ENCODE measurements around the gene RIPOR3. TPM values are rescaled to one million over a fixed set of nuclear protein-coding genes. Genes with fewer than 3 reads are reported as not detected.
"Not testable (repeated sequence)": the region's sequence is repeated elsewhere in the genome, so short reads cannot be mapped to it uniquely, and the experiment has no call there.

Gene RIPOR3
- total RNA-seq, 1 donor from 2014 or later, result not detected

GRCh38 chr20:50634191-50634590, 57.2 kb downstream of the RIPOR3 start:
- no peak for DNase-seq (ENCODE audit: low read depth in 2 of 2)

DNA sequence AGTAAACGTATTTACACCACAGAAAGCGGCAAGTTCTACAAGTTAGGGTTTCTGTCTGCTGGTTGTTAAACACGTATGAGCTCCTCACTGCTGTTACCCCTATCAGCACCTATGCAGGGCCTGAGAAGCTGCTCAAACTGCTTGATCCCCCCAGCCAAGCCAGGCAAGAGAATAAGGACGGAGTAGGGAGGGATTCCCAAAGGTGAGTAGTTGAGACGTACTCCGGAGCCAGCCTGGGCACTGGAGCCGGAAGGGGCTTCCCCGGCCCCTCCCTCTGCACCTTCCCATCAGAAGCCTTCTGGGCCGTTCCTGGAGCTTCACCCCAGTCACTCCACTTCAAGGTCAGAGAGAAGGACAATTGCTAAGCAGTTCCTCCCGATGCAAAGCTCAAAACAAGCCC, 58.0 kb downstream of the RIPOR3 start:
- DNase-seq (ENCODE audit: low read depth in 2 of 2), result no peak

DNA sequence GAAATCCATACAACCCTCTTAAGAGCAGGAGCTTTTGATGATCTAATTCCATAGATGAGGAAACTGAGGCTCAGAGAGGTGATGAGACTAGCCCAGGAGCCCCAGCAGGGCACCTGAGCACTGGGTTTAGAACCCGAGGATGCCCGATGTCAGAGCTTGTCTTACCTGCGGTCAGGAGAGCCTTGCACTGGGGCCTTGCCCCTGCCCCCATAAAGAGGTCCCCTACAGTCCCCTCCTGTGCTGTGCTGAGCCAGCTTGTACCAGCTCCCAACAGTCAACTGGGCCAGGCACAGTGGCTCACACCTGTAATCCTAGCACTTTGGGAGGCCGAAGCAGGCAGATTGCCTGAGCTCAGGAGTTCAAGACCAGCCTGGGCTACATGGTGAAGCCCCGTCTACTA, 58.6 kb downstream of the RIPOR3 start:
- DNase-seq (ENCODE audit: low read depth in 2 of 2), result no peak

GRCh38 chr20:50632236-50632635, 59.1 kb downstream of the RIPOR3 start:
- no peak for DNase-seq (ENCODE audit: low read depth in 2 of 2)

DNA sequence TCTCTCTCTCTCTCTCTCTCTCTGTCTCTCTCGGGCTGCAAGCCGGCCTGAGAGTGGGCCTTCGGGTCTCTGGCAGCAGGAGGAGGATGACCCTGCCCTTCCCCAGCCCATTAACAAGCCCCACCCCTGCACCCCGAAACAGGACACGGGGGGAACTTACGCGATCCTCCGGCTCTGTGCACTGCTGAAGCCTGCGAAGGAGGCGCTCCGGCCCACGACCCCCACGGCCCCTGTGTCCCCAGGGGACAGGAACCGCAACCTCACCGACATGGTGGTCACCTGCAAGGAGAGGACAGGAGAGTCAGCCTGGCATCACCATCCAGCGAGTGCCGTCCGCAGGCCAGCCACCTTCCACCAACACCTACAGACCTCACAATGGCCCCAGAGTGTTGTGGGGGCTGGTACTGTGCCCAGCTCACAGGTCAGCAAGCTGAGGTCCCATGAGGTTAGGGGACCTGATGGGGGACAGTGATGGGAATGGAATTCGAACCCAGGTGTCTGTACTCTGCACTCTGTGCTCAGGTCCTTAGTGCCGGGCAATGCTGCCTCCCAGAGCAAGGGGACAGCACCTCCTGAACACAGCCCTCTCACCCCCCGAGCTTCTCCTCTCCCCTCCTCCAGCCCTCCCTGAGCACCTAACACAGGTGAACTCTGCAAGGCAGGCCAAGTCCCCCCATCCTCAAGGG, 60.6 kb downstream of the RIPOR3 start:
- no peak for DNase-seq (ENCODE audit: low read depth in 2 of 2)

DNA sequence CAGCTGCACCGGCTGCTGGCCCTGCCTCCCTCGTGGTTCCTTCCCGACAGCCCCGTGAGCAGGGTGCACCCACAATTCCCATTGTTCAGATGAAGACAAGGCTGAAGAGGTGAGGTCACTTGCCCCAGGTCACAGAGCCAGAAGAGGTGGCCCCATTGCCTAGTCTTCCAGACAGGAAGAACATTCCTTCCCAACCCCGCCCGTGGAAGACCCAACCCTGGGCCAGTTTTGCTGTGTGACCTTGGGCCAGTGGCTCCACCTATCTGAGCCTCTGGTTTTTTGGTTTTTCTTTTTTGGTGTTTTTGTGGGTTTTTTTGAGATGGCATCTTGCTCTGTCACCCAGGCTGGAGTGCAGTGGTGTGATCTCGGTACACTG, 61.7 kb downstream of the RIPOR3 start:
- no peak for DNase-seq (ENCODE audit: low read depth in 2 of 2)

DNA sequence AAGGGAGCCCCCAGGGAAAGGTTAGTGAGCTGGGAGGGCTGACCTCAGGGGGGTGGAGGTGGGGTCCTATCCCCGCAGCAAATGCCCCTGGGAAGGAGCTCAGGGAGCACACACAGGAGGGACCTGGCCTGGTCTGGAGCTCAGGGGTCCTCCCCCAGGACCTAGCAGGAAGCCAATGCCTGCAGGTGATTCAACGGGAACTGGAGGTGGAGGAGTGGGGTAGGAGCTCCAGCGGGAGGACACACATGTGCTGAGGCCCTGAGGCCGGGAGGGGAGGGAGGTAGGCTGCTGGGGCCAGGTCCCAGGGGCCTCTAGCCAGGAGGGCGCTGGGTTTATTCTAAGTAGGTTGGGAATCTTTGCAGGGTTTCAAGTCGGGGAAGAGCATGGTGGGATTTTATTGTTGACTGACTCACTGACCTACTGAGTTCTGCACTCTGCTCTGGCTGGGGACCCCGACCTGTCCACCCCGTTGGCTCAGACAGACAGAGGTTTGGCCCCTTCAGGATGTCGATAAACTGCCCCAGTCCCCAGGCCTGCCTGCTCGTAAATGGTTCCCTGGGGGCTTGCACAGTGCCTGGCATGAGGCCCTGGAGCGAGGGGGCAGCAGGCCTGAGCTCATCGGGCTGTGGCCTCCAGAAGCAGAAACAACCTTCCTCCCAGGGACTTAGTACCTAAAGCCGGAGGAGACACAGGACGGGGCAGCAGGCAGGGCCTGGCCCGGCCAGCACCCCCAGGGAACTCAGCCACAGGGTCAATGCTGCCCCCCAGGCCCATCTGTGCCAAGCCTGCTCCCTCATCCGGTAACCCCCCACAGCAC, 62.3 kb downstream of the RIPOR3 start:
- no peak for DNase-seq (ENCODE audit: low read depth in 2 of 2)

GRCh38 chr20:50628332-50628731, 63.0 kb downstream of the RIPOR3 start:
- DNase-seq (ENCODE audit: low read depth in 2 of 2), result no peak

- no peak for DNase-seq (ENCODE audit: low read depth in 2 of 2)
Measured at GRCh38 chr20:50627747-50628146, 63.6 kb downstream of the RIPOR3 start.

DNA sequence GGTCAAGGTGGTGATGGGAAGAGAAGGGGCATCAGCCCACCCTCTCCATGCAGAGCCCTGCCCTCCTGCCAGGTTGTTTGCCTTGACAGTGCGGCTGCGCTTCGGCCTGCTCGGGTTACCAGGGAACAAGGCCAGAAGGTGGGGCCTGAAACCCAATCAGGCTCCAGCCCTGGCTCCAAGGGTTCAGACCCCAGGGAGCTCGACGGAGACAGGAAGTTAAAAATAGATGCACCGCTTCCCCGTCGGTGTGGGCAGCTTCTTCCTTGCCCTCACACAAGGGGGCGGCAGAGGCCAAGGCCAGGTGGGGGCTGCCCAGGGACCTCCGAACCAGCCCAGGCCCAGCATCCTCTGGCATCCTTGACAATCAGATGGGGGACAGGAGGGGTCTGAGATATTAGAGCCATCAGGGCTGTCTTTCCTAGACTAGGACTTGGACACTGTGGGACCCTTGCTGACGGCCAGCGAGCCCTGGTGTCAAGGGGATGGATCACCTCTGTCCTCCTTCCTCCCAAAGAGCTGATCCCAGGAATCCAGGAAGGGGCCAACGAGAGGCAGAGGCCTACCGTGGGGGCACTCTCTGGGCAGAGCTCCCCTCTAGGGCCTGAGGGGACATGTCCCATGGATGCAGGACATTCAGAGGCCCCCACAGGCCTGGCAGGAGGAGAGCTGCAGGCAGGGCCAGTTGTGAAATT, 65.2 kb downstream of the RIPOR3 start:
- DNase-seq (ENCODE audit: low read depth in 2 of 2), result peak in 1 of 2 donors; percentile 24

DNA sequence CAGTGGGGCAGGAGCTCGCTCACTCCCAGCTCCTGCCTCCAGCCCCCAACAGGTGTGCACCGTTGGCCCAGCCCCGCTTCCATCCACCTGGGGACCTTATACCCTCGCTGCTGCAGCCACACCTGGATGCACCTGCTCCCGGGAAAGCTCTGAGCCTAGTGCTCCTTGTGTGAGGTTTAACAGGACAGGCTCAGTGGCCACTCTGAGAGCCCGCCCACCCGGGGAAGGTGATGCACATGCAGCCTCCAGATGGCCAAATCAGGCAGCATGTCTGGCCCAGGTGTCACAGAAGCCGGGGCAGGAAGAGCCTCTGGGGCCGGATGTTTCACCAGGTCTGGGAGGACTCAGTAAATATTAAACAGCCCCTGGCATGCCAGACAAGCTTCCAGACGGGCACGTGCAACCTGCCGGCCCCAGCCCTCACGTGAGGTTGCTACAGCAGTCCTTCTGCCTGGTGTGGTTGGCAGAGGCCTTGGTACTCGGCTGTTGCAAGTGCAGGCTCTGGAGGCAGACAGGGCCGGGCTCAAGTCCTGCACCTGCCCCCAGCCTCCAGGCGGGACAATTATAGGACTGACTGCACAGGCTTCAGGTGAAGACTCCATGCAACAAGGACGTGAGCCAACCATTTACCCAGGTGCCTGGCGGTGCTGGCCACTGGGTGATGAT, 66.9 kb downstream of the RIPOR3 start:
- DNase-seq (ENCODE audit: low read depth in 2 of 2), result no peak

DNA sequence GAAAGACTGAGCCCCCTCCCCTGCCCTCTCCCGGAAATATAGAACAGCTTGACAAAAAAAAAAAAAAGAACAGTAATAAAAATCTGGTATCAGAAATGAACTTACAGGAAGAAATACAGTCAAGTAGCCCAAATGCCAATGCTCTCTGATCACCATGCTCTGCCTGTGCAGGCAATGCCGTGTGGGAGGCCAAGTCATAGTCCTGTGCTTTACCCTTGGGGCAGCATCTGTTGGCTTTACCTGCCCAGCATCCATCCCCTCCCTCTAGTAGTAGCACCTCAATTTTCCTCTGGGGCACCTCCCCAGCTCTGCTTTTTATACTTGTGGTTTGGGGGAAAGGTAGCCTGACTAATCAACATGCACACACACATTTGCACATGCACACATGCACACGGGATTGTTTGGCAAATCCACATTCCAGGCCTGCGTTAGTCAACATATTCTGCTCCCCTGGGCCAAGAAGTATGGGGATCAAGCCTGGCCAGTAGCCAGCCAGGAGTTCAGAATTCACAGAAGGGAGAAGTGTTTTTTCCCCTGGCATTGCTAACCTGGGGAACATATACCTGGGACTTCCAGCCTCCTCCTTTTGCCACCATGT, 70.2 kb downstream of the RIPOR3 start:
- no peak for DNase-seq (ENCODE audit: low read depth in 2 of 2)

DNA sequence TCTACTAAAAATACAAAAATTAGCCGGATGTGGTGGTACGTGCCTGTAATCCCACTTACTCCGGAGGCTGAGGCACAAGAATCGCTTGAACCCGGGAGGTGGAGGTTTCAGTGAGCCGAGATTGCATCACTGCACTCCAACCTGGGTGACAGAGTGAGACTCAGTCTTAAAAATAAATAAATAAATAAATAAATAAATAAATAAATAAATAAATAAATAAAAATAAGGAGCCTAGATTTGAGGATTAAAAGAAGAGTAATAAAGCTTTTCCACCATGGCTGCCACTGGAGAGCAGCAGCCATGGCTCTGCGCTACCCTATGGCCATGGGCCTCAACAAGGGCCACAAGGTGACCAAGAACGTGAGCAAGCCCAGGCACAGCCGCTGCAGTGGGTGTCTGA, 70.9 kb downstream of the RIPOR3 start:
- not testable (repeated sequence) for DNase-seq (ENCODE audit: low read depth in 2 of 2)

- no peak for DNase-seq (ENCODE audit: low read depth in 2 of 2)
Measured at GRCh38 chr20:50618537-50618936, 72.8 kb downstream of the RIPOR3 start.

- no peak for DNase-seq (ENCODE audit: low read depth in 2 of 2)
Measured at GRCh38 chr20:50617022-50617421, 74.3 kb downstream of the RIPOR3 start.

GRCh38 chr20:50615407-50615806, 75.9 kb downstream of the RIPOR3 start:
- no peak for DNase-seq (ENCODE audit: low read depth in 2 of 2)

- DNase-seq (ENCODE audit: low read depth in 2 of 2), result no peak
Measured at GRCh38 chr20:50613438-50614169, 77.7 kb downstream of the RIPOR3 start.

DNA sequence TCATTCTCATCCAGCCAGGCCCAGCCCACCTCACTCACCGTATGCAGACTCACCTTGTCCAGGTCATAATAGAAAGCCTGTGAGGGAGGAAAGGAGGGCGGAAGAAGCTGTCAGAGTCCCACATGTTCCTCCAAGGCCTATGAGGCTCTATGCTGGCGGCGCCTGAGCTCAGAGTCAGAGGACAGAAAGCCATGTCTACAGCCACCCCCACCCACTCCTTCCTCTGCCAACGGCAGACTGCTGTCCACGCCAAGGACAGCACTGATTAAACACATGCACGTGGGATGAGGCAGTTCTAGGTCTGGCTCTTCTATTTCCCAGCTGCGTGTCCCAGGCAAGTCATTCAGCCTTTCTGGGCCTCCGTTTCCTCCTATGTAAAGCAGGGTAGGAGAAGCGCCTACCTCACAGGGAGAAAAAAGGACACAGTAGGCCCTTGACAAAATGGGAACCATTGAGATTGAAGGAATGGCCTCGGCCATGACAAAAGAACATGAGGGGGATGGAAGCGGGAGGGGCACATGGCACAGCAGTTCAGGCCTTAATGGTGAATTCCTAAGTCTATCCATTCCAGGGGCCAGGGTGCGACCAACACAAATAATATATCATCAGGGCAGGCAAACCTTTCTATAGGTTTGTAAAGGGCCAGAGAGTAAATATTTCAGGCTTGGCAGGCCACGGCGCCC, 80.1 kb downstream of the RIPOR3 start:
- DNase-seq (ENCODE audit: low read depth in 2 of 2), result no peak

- no peak for DNase-seq (ENCODE audit: low read depth in 2 of 2)
Measured at GRCh38 chr20:50610212-50610718, 81.1 kb downstream of the RIPOR3 start.

- DNase-seq (ENCODE audit: low read depth in 2 of 2), result no peak
Measured at GRCh38 chr20:50609438-50609989, 81.8 kb downstream of the RIPOR3 start.

Data from dermis microvascular lymphatic vessel endothelial cell (primary cell).